Thoracic aorta (tissue), 2 donors: ENCODE results near the gene SRRD. TPM values are rescaled to one million over a fixed set of nuclear protein-coding genes. Genes with fewer than 3 reads are reported as not detected.

Experiments used
- ATAC-seq: fragments of 150-250 bp; one replicate; pipeline ENCODE4 v1.8.0; 2017; ENCODE audit warnings: low read depth; ENCODE audit not compliant: insufficient number of reproducible peaks, low FRiP score
- DNase-seq: peaks from one replicate; pipeline ENCODE4 v3.0.0-alpha.2; 2020; ENCODE audit warnings: low spot score
- H3K27ac ChIP-seq, 2 donors: fragments of 200-600 bp; sonication (generic); 1 replicate in 1 of 2; 2 replicates in 1 of 2; pipeline ENCODE4 v1.5.1; 2016; ENCODE audit warnings: mild to moderate bottlenecking in 2 of 2, moderate library complexity in 2 of 2
- H3K27me3 ChIP-seq: fragments of 200-600 bp; sonication (generic); replicated peaks from 2 replicates; pipeline ENCODE4 v1.6.0; 2016; ENCODE audit warnings: mild to moderate bottlenecking; ENCODE audit not compliant: insufficient read depth
- H3K36me3 ChIP-seq: fragments of 200-600 bp; sonication (generic); one replicate; pipeline ENCODE4 v1.5.1; 2016
- H3K4me1 ChIP-seq, 2 donors: fragments of 200-600 bp; sonication (generic); 1 replicate in 1 of 2; 2 replicates in 1 of 2; pipeline versions ENCODE4 v1.5.1 to v1.6.0; 2016; ENCODE audit warnings: low read depth in 2 of 2, mild to moderate bottlenecking in 1 of 2; ENCODE audit not compliant: control insufficient read depth in 1 of 2
- H3K4me3 ChIP-seq: fragments of 200-600 bp; sonication (generic); 2 replicates; pipeline ENCODE4 v1.5.1; 2016; ENCODE audit warnings: mild to moderate bottlenecking
- H3K9me3 ChIP-seq: fragments of 200-600 bp; sonication (generic); 2 replicates; pipeline ENCODE4 v1.5.1; 2016
- total RNA-seq, 2 donors: library from RNA; depleted of rRNA; stranded (reverse); fragments of >200 nt; gene quantifications; one replicate each; pipeline versions ENCODE4 v1.1.0 to v1.2.3, GENCODE V29; 2016
- TF ChIP-seq, protein P1 (sequence below): fragments of 200-600 bp; sonication (generic); IDR thresholded peaks from one replicate; pipeline ENCODE4 v1.5.1; 2019; ENCODE audit warnings: antibody characterized with exemption

The SRRD gene
- total RNA-seq, 2 donors from 2014 or later = 8.3 to 31.3 TPM

DNA sequence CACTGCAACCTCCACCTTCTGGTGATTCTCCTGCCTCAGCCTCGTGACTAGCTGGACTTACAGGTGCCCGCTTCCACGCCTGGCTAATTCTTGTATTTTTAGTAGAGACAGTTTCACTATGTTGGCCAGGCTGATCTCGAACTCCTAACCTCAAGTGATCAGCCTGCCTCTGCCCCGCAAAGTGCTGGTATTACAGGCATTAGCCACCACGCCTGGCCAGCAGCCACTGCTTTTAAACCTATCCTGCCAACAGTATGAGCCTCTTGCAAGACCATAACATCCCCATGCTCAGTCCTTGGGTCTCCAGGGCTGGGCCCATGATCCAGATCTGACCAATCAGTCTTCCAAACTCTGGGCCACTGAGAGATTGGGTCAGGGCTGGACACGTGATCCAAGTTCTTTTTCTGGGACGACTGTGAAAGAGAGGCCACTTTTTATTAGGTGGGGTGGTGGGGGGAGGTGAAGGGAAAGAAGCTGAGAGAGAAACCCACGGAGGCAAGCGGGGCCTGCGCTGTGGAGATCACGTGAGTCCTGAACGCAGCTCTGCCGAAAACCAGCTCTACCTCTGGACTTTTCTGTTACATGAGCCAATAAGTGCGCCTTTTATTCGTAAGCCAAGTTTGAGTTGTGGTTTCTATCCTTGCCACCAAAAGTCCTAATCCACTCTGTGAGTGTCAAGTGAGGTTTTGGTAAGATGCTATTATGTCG, 36.7 kb upstream of the SRRD start:
- Histone ChIP-seq H3K36me3 (peaks cover 6% of the 10 kb centered on the region), H3K4me1 (no peaks in the 10 kb centered on the region), H3K27ac (no peak overlapping the region), H3K9me3 (no peaks in the 10 kb centered on the region), H3K4me3 (no peak overlapping the region), H3K27me3 (no peaks in the 10 kb centered on the region)
- no peak for DNase-seq
- ATAC-seq = no peak
- TF ChIP-seq, protein P1, sequence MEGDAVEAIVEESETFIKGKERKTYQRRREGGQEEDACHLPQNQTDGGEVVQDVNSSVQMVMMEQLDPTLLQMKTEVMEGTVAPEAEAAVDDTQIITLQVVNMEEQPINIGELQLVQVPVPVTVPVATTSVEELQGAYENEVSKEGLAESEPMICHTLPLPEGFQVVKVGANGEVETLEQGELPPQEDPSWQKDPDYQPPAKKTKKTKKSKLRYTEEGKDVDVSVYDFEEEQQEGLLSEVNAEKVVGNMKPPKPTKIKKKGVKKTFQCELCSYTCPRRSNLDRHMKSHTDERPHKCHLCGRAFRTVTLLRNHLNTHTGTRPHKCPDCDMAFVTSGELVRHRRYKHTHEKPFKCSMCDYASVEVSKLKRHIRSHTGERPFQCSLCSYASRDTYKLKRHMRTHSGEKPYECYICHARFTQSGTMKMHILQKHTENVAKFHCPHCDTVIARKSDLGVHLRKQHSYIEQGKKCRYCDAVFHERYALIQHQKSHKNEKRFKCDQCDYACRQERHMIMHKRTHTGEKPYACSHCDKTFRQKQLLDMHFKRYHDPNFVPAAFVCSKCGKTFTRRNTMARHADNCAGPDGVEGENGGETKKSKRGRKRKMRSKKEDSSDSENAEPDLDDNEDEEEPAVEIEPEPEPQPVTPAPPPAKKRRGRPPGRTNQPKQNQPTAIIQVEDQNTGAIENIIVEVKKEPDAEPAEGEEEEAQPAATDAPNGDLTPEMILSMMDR = no peak

DNA sequence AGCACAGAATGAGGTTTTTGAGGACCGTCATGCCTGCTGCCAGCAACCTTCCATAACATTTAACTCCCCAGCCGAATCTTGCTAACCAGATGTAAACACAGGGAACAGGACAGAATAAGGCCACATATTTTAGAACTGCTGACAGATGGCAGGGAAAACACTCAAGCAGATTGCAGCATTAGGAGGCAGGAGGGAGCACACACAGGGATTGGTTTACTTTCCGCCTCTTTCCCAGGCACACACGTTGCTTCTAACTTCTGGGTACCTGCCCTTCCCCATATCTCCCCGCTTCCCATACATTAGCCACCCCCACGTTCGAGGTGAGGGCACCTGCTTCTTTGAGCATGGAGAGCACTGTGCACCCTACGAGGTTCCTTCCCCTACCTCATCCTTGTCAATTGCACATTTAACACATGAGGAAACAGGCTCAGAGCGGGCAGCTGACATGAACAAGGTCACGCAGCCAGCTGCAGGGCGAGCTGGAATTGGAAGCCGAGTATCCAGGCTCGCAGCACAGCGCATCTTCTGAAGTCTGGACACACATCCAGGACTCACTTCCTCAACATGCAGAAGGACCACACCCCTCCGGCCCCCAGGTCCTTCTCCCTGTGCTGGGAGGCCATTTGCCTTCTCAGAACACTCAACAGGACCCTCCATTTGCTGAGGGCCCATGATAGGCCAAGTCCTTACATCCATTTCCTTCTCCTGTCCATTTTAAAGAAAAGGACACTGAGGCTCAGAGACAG, 35.9 kb upstream of the SRRD start:
- no peak overlapping the region for H3K4me3 ChIP-seq
- no peak for DNase-seq

DNA sequence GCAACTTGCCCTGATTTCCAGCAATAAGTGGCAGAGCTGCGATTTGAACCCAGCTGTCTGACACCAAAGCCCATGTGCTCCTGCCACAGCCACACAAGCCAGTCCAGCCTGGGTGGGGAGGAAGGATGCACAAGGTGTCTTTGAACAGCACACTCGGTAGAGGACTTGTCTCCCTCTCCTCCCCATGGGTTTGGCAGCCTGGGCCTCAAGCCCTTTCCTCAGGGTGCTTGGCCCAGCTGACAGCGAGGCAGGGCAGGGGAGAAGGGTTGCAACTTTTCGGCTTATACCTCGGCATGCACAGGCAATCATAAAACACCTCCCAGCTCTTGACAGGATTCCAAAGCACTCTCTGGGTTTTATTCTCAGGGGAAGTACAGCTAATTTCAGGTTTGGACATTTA, 35.3 kb upstream of the SRRD start:
- ATAC-seq (no peak), DNase-seq (no peak)
- Histone ChIP-seq H3K27ac (no peak overlapping the region), H3K36me3 (peaks cover 17% of the 10 kb centered on the region), H3K4me3 (no peak overlapping the region), H3K9me3 (no peaks in the 10 kb centered on the region), H3K27me3 (no peaks in the 10 kb centered on the region), H3K4me1 (no peaks in the 10 kb centered on the region)
- TF ChIP-seq, protein P1 = no peak

More for the DNA sequence above, 35.9 kb upstream of the SRRD start:
- no peak for ATAC-seq
- H3K27me3 ChIP-seq = no peaks in the 10 kb centered on the region
- no peaks in the 10 kb centered on the region for H3K9me3 ChIP-seq
- H3K27ac ChIP-seq = no peak overlapping the region
- peaks cover 12% of the 10 kb centered on the region for H3K36me3 ChIP-seq
- no peaks in the 10 kb centered on the region for H3K4me1 ChIP-seq
- TF ChIP-seq, protein P1 = no peak

DNA sequence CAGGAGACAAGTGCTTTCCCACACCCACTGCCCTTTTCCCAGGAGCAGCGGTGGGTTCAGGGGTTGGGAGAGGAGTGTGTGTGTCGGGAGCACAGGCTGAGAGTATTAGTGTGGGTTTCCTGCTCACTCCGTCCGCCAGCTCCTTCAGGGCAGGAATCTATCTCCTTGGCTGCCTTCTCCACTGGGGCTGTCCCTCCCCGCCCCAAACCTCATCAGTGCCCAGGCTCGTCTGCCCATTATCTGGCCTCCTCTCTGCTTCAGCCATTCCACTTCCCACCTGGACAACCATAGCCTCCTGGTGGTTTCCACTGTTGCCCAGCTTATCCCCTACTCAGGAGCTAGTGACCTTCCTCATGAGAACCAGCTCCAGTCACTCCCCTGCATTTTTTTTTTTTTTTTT, 34.7 kb upstream of the SRRD start:
- ATAC-seq = no peak

More for the DNA sequence above, 34.7 kb upstream of the SRRD start:
- TF ChIP-seq, protein P1 = no peak
- Histone ChIP-seq H3K4me1 (no peaks in the 10 kb centered on the region), H3K36me3 (peaks cover 23% of the 10 kb centered on the region), H3K4me3 (no peak overlapping the region), H3K27me3 (no peaks in the 10 kb centered on the region), H3K9me3 (no peaks in the 10 kb centered on the region), H3K27ac (no peak overlapping the region)
- no peak for DNase-seq
